GM21529 (cell line): Measurements from ENCODE around the gene SNX17.
A peak's percentile ranks its signal among the peaks of the same experiment; 100 is the strongest.
"Not testable (repeated sequence)": the region's sequence is repeated elsewhere in the genome, so short reads cannot be mapped to it uniquely, and the experiment has no call there.

Source experiments
- ATAC-seq: cut with Tn5 transposase; IDR thresholded peaks from one replicate; pipeline ENCODE4 v1.9.1; 2021; ENCODE audit not compliant: unreplicated experiment

The SNX17 gene

DNA sequence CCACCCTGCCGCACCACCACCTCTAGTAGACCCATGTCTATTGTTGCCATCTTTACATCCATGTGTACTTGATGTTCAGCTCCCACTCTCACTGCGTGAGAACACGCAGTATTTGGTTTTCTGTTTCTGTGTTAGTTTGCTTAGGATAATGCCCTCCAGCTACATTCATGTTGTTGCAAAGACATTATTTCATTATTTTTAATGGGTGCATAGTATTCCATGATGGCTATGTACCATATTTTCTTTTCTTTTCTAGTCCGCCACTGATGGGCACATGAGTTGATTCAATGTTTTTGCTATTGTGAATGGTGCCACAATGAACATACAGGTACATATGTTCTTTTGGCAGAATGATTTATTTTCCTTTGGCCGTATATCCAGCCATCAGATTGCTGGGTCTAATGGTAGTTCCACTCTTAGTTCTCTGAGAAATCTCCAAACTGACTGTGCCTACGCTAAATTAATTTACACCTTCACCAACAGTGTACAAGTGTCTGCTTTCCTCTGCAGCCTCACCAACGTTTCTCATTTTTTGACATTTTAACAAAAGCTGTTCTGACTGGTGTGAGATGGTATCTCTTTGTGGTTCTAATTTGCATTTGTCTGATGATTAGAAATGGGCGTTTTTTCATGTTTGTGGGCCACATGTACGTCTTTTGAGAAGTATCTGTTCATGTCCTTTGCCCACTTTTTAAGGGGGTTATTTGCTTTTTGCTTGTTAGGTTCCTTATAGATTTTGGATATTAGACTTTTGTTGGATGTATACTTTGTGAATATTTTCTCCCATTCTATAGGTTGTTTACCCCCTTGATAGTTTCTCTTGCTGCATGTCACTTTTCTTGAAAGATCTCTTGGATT, 20.6 kb downstream of the SNX17 start:
- no peak for ATAC-seq

- ATAC-seq = no peak
Observed at GRCh38 chr2:27393225-27393624, 22.8 kb downstream of the SNX17 start.

DNA sequence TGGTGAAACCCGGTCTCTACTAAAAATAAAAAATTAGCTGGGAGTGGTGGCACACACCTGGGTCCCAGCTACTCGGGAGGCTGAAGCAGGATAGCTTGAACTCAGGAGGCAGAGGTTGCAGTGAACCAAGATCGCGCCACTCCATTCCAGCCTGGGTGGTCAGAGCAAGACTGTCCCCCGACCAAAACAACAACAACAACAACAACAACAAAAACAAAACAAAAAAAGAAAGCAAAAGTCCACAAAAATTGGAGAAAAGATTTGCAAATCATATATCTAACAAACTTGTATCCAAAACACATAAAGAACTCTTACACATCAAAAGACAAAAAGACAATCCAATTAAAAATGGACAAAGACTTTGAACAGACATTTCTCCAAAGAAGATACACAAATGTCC, 28.5 kb downstream of the SNX17 start:
- no peak for ATAC-seq

- ATAC-seq = no peak
Observed at GRCh38 chr2:27400348-27401135, 30.1 kb downstream of the SNX17 start.

- no peak for ATAC-seq
Observed at GRCh38 chr2:27407798-27408491, 37.5 kb downstream of the SNX17 start.

DNA sequence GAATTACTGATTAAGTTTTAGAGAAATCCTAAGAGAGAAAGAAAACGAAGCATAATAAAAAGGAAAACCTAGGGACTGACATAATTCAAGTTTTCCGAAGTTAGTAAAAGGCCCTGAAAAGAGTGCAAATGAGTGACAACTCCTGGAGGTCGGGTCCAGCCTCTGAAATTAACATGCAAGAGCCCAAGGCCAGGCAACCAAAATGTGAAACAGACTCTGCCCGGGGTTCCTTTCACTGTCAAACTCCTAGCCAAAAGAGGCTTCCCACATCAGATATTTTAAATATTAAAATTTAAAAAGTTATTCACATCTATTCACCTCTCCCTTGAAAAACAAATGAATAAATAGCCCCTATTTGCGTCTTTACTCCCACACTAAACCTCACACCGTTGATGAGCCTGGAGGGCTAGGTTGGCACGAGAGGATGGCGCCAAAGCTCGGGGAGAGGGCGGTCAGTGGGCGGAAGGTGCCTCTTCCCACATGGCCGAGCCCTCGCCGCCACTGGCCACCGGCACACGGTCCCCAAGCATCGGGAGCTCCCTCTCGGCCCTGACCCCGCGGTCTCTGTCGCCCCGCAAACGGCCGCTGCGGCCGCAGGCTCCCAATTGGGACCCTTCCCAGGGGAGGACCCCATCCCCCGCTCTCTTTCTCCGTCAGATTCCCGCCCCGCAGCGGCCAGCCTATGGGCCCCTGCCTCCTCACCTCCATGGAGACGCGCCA, 38.3 kb downstream of the SNX17 start:
- peak; percentile 36 for ATAC-seq

- ATAC-seq = peak; percentile 94
Observed at GRCh38 chr2:27409321-27410073, 39.1 kb downstream of the SNX17 start, which contains the start of gene PPM1G. PPM1G (minus strand) TSS chr2:27409591; CDS start chr2:27409422, 169 bp downstream.

DNA sequence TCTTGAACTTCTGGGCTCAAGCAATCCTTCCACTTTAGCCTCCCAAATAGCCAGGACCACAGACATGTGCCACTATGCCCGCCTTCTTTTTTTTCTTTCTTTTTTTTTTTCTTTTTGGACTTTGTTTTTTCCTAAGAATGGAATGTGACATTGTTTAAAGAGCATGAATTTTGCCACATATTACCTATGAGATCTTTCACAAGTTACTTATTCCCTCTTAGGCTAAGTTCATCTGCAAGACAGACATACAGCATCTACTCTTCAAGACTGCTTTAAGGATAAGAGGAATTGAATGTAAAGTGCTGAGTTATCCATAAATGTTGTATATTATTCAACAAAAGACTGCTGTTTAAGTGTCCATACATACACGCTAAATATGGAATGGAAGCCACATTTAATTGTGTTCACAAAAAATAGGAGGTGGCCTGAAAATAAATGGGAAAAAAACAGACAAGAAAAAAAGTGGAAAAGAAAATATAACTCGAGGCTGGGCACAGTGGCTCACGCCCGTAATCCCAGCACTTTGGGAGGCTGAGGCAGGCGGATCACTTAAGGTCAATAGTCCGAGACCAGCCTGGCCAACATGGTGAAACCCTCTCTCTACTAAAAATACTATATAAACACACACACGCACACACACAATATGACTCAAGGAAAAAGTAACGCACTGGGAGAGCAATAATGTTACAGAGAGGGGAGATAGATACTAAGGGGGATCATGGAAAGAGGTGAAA, 42.2 kb downstream of the SNX17 start:
- no peak for ATAC-seq

DNA sequence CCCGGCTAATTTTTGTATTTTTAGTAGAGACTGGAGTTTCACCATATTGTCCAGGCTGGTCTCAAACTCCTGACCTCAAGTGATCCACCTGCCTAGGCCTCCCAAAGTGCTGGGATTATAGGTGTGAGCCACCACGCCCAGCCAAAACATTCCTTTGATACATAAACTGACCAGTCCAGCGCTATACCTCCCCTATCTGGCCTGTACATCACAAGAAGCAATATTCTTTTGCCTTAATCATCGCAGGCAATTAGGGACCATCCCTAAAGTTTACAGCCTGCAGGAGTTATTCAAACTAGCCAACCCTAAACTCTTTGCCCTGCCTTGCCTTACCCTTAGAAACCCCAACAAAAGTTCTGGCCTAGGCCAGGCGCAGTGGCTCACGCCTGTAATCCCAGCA, 45.7 kb downstream of the SNX17 start:
- no peak for ATAC-seq

DNA sequence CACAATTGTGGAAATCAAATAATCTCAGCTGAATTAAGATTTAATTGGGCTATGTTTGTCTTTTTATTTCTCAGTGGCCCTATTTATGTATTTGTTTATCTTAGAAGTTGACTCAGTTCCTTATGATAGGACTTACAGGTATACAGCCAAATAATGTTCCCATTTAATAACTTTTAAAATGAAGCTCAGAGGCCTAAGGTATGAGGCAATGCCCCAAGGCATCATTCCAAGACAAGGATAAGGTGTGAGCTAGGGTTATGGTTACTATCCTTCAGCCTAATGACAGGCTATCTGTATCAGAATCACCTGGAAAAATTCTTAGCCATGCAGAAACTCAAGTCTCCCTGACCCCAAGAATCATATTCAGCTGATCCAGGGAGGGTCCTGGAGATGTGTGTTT, 50.6 kb downstream of the SNX17 start:
- ATAC-seq = no peak

- ATAC-seq = no peak
Observed at GRCh38 chr2:27421660-27422250, 51.3 kb downstream of the SNX17 start.

DNA sequence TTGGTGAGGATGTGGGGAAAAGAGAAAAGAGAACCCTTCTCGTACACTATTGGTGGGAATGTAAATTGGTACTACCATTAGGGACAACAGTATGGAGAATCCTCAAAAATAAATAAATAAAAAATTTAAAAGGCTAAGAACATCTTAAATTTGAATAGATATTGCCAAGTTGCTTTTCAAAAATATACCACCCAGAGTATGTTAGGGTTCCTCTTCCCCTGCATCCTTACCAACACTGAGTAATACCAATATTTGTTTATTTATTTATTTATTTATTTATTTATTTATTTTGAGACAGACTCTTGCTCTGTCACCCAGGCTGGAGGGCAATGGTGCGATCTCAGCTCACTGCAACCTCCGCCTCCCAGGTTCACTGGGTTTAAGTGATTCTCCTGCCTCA, 52.5 kb downstream of the SNX17 start:
- no peak for ATAC-seq

DNA sequence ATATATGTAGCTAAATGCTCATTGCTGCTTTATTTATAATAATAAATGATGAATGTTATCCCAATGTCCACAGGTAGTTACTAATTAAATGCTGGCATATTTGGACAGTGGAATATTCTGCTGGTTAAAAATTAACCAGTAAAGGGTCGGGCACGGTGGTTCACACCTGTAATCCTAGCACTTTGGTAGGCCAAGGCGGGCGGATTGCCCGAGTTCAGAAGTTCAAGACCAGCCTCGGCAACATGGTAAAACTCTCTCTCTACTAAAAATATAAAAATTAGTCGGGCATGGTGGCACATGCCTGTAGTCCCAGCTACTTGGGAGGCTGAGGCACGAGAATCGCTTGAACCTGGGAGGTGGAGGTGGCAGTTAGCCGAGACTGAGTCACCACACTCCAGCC, 54.6 kb downstream of the SNX17 start:
- ATAC-seq = not testable (repeated sequence)
